HPDE6-E6E7 (cell line): ENCODE measurements around the gene PRUNE2.

Experiments
- DNase-seq: peaks from one replicate; pipeline ENCODE4 v3.0.0; 2011; ENCODE audit warnings: missing footprints; ENCODE audit errors: extremely low spot score

The PRUNE2 gene

DNA sequence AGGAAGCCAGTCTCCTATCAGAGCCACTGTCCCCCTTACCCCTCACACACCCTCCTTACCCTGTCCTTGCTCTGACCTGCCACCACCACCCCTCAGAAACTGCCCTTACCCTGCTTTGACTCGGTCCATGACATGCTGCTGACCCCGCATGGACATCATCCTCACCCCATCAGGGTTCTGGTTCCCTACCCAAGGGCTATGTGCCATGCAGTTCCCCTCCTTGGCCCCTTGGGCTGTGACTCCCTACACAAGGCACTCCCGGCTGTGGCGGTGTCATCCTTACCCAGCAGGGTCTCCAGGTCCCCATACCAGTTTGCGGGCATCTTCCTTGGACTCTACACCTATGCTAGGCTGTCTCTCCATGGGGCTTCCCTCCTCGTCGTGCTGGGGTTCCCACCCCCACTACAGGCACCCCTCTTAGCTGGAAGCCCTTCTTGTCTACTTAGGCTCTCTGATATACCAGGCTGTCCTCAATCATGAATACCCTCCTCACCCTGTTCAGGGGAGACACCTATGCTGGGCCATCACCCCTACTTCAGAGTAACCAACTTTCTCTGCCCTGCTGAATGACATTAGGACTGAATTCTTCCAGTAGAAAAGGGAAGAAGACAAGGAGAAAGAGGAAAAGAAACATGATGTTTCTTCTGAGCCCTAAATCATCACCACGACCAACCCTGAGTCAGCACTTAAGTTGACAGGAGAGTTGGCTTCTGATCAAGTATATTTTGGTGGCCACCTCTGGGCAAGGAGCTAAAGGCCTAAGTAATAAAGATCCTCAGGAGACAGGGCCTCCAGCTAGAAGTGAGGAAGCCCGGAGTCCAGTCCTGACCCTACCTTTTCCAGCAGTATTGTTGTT, 331.8 kb downstream of the PRUNE2 start:
- no peak for DNase-seq

DNA sequence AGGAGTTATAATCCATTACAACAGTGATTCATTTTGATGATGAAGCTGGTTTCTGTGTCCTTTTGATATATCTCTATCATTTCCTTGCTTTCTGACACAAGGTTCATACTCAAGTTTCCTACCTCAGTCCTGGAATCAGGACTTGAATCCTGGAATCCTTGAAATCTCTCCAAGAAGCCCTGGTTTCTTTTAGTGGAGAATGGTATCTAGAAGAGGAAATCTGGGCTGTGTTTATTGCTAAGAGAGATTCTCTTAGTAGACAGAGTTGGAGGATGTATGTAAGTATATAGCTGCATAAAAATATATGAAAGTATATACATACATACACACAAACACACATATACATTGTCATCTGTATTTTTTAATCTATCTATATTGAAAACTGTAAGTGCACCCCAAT, 332.5 kb downstream of the PRUNE2 start:
- DNase-seq = no peak

DNA sequence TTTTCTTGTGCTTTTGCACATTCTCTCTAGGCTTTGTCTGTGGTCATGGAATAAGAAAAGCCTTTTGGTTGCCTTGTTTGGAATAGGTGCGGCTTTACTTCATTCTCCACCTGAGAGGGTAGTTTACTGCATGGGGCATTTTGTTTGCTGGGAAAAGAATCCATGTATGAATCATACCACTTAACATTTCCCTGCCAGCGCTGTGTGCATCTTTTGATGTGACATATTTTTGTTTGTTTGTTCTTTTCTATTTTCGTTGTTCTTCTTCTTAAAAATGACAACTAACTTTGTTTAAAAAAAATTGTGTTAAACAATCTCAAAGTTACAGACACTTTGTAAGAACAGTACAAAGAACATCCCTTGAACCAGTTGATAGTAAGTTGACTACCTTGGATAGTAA, 333.8 kb downstream of the PRUNE2 start:
- no peak for DNase-seq

DNA sequence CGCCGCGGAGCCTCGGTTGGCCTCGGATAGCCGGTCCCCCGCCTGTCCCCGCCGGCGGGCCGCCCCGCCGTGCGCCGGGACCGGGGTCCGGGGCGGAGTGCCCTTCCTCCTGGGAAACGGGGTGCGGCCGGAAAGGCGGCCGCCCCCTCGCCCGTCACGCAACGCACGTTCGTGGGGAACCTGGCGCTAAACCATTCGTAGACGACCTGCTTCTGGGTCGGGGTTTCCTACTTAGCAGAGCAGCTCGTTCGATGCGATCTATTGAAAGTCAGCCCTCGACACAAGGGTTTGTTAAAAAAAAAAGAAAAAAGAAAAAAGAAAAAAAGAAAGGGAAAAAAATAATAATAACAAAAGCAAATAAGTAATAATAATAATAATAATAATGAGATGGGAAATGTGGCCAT, 334.2 kb downstream of the PRUNE2 start:
- DNase-seq = no peak

DNA sequence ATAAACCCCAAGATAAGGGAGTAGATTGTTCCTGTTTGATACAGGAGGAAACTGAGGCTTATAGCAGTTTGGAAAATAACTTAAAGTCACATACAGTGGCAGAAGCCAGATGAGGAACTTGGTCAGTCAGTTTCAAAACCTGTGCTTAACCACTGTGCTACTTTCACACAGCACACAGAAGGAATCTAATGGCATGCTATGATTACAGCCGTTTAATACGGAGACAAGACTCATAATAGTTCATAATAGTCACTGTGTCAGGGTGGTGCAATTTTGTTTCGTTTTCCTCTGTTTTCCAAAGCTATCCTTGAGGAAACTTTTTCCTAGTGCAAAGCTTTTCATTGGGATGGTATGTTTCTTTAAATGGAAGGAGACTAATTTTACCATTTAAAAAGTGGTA, 334.6 kb downstream of the PRUNE2 start:
- no peak for DNase-seq

DNA sequence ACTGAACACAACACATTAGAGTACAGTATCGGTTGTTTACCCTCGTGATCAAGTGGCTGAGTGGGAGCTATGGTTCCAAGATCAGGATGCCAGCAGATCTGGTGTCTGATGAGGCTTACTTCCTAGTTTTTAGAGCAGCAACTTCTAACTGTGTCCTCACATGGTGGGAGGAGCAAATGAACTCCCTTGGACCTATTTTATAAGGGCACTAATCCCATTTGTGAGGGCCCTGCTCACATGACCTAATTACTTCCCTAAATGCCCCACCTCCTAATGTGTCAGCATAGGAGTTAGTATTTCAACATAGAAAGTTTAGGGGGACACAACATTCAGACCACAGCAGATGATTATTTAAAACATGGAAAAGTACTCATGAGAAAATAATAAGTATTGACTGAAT, 335.1 kb downstream of the PRUNE2 start:
- DNase-seq = no peak

DNA sequence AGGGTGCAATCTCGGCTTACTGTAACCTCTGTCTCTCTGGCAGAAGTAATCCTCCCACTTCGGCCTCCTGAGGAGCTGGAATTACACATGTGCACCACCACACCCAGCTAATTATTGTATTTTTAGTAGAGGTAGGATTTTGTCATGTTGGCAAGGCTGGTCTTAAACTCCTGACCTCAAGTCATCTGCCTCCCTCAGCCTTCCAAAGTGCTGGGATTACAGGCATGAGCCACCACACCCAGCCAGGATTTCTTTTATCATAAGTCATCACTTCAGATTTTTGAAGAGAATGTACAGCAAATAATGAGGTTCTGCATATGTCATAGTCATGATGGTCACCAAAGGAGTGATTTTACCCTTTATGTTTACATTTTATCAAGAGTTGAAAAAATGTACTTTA, 338.8 kb downstream of the PRUNE2 start:
- no peak for DNase-seq

DNA sequence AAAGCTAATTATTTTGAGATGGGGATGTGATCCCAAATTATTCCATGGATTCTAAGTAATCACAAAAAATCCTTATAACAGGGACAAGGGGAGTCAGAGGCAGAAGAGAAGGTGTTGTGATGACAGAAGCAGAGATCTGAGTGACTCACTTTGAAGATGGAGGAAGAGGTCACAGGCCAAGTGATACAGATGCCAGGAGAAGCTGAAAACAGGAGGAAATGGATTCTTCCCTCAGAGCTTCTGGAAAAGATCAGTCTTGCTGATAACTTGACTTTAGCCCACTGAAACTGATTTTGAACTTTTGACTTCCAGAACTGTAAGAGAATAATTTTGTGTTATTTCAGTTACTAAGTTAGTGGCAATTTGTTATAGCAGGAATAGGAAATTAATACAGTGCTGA, 341.6 kb downstream of the PRUNE2 start:
- no peak for DNase-seq

DNA sequence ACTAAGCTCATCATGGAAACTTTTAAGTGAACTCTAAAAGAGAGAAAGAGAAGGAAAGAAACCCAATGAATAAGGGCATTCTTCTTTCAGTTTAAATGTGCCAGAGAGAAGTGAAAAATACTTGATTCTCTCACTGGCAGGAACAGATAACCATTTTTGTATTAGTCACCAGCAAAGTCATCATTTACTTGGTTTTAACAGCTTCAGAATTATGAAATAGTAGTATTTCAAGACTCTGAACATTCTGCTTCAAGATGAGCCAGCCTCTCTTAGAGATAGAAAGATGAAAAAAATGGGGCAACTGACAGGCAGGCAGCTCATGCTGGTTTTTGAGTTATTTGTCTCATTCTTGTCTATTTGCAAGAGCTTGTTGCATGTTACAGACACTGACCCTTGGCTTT, 343.4 kb downstream of the PRUNE2 start:
- DNase-seq = peak; percentile 13

DNA sequence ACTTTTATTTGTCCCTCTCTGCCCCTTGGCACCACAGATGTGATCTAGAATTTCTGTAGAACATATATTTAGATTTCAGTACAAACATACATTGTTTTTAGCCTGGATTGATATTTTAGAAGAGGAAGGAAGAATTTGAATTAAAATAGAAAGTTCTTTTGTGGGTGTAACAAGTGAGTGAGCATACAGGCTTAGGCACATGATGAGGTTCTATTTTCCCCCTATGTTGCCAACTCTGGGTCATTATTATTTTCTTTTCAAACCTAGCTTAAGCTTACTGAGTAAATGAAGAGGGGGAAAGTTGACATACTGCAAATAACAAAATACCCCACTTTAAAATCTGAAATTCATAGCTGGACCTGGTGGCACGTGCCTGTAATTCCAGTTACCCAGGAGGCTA, 344.0 kb downstream of the PRUNE2 start:
- DNase-seq = no peak
